HG02870 (cell line): ENCODE results near the gene B3GALT6.

Experiments used
- ATAC-seq: cut with Tn5 transposase; IDR thresholded peaks from one replicate; pipeline ENCODE4 v1.9.1; 2021; ENCODE audit warnings: mild to moderate bottlenecking, moderate library complexity; ENCODE audit not compliant: unreplicated experiment

B3GALT6 gene

DNA sequence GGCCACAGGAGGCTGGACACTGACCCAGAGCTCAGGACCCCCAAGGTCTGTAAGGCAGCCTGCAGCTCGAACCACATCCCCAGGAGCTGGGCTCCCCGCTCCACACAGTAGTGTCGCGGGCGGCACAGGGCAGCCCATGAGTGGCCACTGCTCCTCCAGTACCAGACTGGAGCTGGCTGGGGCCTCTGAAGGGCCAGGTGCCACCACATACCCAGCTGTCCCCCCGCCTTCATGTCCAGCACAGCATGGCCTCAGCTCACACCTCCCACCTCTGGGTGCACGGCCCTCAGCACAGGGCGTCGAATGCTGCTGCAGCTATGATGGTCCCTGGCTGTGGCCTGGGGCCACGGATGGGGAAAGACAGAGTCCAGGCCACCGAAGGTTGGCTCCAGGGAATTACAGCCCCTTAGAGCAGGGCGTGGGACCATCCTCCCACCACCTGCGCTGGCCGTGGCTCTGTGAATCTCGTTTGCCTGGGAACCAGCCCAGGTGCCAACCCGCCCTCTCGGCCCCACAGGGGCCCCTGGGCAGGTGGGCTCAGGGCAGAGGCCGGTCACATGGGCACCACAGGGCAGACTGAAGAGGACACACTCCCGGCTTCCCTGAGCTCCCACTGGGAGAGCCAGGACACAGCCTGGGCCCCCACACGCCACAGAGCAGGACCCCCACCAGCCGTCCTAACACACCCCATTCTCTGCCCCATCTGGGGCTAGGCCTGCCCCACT is 16.0 kb upstream of the B3GALT6 start:
- no peak for ATAC-seq

DNA sequence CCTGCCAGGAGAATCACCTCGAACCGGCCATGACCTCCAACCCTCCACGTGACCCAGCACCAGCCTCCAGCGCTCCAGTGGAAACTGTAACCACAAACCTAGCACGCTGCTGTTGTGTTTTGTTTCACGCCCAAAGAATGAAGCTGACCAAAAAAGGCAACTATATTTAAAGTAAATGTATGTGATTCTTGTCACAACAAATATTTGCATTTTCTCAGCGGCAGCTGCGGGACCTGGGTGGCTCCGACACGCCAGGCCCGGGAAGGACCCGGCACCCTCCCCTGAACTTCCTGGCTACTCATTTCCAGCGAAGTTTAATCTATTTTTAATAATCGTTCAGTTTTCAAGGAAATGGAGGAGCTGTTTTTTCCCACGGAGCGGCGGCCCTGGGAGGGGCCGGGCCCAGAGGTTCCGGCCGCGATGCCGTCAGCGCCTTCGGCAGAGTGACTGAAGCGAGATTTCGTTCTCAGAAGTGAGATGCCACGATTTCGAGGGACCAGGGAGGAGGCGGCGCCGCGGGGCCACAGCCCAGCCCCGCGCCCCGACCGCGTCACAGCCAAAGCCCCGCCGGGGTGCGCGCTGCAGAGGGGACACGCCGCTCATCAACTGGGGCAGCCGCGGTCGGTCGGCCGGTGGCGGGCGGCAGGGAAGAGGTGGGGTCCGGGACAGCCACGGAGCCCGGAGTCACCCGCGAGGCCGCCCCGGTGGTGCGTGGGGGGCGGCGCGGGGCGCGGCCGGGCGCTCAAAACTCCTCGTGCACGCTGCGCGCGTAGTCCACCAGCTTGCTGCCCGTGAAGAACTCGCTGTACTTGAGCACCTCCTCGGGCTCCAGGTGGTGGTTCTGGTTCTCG is 15.0 kb upstream of the B3GALT6 start:
- no peak for ATAC-seq

- no peak for ATAC-seq
These were observed 14.2 kb upstream of the B3GALT6 start for GRCh38 chr1:1217621-1218523.

GRCh38 chr1:1218524-1219200 is 13.4 kb upstream of the B3GALT6 start:
- no peak for ATAC-seq

- no peak for ATAC-seq
These were observed 12.7 kb upstream of the B3GALT6 start for GRCh38 chr1:1219341-1219740.

GRCh38 chr1:1220197-1220596 is 11.8 kb upstream of the B3GALT6 start:
- no peak for ATAC-seq

- no peak for ATAC-seq
These were observed 10.0 kb upstream of the B3GALT6 start for GRCh38 chr1:1221887-1222574.

GRCh38 chr1:1222575-1223225 is 9.3 kb upstream of the B3GALT6 start:
- ATAC-seq: no peak

GRCh38 chr1:1223321-1223720 is 8.7 kb upstream of the B3GALT6 start:
- ATAC-seq: no peak

GRCh38 chr1:1223891-1224290 is 8.1 kb upstream of the B3GALT6 start:
- no peak for ATAC-seq

DNA sequence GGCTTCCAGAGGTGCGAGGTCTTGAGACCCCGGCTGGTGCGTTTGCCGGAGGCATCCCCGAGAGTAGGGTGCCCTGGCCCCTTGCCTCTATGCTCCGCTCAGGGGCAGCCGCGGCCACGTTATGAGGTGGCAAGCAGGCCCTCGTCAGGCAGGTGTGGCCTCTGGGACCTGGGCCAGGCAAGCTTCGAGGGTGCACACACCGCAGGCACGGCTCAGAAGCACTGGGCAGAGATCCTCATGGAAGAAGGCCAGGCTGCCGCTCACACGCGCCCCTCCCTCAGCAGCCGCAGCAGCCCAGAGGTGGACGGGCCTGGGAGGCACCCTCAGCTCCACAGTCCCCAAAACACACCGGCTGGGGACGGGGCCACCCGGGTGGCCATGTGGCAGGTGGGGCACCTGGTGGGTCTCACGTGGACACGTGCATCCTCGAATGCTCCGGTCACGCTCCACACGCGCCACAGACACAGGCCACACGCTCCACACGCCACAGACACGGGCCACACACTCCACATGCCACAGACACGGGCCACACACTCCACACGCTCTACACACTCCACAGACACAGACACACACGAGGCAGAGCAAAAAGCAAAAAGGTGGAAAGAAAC is 6.7 kb upstream of the B3GALT6 start:
- ATAC-seq: no peak

DNA sequence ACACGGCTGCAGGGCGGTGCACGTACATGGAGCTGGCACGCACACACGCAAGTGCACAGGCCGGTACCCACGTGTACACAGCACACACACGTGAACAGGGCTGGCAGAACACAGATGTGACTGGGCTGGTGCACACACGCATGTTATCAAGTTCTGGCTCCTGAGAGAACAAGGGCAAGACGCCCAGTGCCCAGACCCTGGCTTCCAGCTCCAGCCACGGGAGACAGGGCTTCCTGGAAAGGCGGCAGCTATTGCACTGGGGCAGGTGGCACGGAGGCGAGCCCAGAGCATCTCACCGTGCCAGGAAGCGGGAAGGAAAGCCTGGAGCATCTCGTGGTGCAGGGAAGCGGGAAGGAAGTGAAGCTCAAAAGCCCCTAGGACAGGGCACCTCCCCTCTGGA is 6.1 kb upstream of the B3GALT6 start:
- no peak for ATAC-seq

DNA sequence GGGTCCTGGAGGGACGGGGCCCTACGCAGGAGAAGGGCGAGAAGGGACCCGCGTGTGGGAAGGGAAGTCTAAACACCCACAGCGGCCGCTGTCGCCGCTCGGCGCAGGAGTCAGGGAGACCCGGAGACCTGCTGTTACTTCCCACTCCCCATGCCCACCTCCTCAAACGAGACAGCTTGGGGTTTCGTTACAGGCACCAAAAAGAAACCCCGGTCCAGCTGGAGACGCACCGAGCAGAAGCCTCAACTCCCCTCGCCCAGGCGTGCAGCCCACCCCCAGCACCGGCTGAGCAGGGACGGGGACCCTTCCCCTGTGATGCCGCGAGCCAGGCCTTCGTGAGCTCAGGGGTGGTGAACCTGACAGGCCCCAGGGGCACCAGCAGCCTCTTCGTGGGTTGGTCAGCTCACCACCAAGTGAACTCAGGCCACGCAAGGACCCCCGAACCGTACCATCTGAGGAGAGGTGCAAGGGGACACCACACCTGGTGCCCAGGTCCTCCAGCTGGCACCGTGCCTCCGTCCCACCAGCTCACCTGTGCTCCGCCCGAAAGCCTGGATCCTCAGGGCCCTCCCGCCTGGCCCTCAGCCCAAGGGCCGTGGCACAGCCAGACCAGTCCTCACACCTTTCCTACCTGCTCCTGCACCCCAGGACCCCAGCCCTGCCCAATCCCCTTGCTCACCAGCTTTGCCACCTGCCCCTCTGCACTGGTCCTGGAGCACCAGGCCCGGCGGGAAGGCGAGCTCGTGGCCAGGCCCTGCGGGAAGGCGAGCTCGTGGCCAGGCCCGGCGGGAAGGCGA is 5.3 kb upstream of the B3GALT6 start:
- ATAC-seq: no peak

DNA sequence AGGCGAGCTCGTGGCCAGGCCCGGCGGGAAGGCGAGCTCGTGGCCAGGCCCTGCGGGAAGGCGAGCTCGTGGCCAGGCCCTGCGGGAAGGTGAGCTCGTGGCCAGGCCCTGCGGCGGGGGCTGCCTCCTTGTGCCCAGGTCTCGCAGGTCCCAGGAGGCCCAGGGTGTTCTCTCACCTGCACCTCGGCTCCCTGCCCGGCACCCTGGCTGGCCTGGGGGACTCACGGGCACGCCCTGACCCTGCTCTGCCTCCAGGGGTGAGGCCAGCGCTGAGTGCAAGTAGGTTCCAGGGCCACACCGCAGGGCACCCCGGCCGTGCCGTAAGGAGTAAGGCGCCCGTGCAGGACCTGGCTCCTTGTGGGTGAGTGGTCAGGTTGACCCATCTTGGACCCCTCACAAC is 4.7 kb upstream of the B3GALT6 start:
- ATAC-seq: no peak

DNA sequence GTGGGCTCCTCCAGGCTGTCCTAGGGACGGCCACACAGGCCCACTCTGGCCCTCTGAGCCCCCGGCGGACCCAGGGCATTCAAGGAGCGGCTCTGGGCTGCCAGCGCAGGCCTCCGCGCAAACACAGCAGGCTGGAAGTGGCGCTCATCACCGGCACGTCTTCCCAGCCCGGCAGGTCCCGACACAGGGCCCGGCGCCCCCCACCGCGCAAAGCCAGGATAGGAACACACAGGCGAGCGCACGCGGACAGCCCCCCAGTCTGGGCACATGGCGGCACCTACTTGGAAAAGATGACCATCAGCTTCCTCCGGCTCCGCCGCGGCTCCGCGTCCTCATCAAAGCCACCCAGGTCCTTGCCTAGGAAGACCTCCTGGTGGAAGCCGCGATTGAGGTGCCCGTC is 3.9 kb upstream of the B3GALT6 start:
- no peak for ATAC-seq

DNA sequence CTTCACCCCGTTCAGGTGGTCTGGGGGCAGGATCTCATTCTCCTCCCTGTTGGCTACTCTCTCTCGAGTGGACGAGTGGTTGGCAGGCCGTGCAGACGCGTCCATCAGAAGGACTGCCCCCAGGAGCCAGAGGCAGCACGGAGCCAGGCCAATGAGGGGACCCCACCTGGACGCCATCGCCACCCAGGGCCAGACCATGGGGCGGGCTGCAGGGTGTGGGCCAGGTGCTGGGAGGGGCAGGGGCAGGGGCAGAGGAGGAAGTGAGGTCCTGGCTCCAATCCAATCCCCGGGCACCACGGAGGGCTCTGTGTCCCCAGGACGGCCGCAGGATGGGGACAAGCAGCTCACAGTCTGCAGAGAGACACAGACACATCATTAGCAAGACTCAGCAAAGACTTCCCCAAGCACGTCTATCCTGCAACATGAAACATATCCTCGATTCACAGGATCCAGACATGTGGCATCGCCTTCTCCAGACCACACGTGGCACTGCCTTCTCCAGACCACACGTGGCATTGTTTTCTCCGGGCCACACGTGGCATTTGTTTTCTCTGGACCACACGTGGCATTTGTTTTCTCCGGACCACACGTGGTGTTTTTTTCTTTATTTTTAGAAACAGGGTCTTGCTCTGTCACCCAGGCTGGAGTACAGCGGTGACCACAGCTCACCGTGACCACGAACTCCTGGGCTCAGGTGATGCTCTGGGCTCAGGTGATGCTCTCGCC is 3.3 kb upstream of the B3GALT6 start:
- ATAC-seq: no peak

DNA sequence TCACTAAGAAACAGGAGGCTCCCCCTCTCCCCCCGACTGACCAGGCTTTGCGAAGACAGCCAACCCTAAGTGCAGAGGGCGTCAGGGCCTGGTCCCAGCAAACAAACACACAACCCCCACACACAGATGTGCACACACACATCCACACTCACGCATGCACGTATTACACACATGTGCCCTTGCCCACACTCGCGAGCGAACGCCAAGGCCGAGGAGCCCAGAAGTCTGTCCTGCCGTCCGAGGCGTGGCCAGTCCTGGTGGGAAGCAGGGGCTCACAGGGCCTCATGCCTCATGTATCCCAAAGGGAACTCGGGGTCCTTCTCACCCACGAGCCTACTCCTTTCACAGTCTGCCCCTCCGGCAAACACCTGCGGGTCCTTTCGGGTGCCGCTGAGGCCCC is 2.3 kb upstream of the B3GALT6 start:
- ATAC-seq: no peak
